ENCODE data around the gene ZNG1C.
"Not testable (repeated sequence)": the region's sequence is repeated elsewhere in the genome, so short reads cannot be mapped to it uniquely, and the experiment has no call there.

ZNG1C gene

DNA sequence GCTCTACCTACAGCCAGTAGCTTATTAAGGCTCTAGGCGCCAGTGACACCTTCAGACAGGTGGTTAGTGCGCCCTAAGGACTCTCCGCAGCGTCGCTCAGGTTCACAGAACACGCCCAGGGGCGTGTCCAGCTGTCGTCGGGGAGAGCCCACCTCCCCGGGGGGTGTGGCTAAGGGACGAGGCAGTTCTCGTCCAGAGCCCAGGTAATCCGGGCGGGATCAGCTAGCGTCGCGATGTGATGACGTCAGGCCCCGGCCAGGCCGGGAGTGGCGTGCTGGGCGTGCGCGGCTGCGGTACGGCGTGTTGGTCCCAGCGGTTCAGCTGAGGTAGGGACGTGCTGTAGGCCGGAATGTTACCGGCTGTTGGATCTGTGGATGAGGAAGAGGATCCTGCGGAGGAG is at the start of gene ZNG1C:
TSS of gene ZNG1C (plus strand) at position 301 of the 400 bp plus-strand sequence. CDS start at position 350, 49 bp downstream.
- not testable (repeated sequence) for DNase-seq

DNA sequence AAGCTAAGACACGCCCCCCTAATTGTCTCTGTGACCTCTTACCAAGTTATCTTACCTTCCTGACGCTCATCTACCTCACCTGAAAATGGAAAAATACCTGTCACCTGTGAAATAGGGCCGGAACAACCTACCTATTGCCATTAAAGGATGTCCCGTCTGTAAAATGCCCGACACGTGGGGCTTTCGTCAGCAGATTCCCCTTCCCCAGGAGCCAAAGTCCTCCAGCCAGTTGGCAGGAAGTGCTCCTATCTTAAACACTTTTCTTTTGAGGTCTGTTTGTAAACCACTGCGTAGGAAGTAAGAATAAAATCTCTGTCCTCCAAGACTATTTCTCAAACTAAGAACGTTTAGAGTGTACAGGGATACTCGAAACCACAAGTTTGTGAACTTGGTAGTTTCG is 654 bp downstream of the ZNG1C start:
- DNase-seq, result not testable (repeated sequence)

DNA sequence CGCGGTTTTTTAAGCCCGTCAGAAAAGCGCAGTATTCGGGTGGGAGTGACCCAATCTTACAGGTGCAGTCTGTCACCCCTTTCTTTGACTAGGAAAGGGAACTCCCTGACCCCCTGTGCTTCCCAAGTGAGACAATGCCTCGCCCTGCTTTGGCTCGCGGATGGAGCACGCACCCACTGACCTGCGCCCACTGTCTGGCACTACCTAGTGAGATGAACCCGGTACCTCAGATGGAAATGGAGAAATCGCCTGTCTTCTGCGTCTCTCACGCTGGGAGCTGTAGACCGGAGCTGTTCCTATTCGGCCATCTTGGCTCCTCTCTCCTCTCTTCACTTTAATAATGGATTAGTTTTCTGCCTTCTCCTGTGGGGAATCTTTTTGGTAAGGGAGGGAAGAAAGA is 39.3 kb downstream of the ZNG1C start:
- DNase-seq, result not testable (repeated sequence)

DNA sequence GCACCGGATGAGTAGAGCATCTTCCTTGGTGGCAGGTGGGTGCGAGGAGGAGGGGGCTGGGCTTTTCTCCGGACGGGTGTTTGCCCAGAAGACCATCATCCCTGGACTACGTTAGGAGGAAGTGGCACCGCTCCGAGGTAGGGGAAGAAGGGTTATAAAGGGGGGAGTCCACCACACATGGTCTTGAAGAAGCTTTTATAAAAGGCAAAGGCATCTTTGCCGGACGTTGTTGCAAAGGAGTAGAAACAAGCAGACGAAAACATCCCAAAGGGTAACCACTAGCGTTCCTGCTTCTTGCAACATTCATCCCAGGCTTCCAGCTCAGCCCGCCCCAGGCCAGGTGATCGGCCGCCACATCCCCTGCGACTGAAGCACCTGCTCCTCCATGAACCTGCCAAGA is 60.8 kb downstream of the ZNG1C start, which contains the start of gene FOXD4L3:
TSS of gene FOXD4L3 (plus strand) at position 301 of the 400 bp plus-strand sequence. CDS start at position 386, 85 bp downstream.
- DNase-seq, result not testable (repeated sequence)

DNA sequence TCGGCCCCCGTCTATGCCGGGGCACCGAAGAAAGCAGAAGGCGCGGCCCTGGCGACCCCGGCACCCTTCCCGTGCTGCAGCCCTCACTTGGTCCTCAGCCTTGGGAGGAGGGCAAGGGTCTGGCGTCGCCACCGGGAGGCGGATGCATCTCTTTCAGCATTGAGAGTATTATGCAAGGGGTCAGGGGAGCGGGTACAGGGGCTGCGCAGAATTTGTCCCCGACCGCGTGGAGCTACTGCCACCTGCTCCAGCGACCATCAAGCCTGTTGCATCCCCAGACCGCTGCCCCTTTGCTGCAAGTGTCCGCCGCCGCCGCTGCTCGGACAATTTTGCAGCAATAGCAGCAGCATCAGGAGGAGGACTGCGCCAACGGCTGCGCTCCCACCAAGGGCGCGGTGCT is 62.0 kb downstream of the ZNG1C start:
- DNase-seq, result not testable (repeated sequence)

DNA sequence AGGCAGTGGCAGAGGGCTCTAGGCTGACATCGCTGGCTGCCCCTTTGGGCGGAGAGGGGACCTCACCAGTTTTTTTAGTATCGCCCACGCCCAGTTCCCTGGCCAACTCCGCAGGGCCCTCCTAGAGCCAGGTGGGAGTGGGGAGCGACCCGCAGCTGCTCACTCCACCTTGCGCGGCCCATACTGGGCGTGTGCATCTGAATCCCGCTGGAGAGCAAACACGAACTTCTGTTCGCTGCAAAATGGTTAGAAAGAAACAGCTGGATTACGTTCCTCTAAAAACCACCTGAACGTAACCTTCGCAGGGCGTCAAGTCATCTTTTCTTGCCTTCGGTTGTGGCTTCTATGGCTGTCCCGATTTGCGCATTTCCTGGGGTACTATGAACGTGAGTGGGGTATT is 62.4 kb downstream of the ZNG1C start:
- not testable (repeated sequence) for DNase-seq

DNA sequence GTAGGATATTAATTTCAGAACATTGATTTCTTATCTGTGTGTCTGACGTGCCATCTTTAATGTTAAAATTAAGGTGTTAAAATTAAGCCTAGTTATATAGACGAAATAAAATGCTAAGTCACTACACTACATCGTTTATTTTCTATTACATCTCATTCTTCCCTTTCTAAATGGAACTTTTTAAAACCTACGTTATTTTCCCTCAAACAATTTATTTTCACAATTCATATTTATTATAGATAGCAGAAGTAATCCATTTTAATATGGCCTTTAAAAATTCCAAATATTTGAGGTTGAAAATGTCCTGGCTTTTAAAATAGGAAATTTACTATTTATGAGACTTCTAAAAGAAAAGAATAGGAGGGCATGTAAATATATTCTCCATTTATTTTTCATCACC is 63.0 kb downstream of the ZNG1C start:
- not testable (repeated sequence) for DNase-seq

DNA sequence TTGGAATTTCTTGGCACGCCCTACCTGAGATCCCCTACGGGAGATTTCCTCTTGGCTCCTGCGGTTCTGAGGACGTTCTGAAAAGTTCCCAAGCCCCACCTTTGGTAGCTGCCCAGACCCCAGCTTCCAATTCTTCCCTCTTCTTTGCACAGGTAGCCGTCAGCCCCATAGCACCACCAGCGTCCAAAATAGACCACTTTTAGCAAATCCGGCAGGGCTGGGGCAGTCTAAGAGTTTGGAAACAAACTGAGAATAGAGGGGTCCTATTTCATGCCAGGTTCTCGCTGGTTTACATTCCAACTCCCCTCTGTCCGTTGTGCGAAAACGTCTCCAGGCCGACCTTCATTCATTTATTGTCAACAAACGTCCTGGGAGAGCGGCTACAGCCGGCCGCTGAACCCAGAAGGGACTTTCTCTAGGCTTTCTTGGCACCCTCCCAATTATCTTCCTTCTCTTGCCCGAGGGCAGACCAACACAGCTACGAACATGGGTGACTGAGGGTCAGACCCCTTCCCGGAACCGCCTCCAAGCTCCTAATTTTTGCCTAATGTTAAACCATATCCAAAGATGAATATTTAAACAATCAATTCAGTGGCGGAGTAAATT is 64.0 kb downstream of the ZNG1C start:
- DNase-seq, result not testable (repeated sequence)

DNA sequence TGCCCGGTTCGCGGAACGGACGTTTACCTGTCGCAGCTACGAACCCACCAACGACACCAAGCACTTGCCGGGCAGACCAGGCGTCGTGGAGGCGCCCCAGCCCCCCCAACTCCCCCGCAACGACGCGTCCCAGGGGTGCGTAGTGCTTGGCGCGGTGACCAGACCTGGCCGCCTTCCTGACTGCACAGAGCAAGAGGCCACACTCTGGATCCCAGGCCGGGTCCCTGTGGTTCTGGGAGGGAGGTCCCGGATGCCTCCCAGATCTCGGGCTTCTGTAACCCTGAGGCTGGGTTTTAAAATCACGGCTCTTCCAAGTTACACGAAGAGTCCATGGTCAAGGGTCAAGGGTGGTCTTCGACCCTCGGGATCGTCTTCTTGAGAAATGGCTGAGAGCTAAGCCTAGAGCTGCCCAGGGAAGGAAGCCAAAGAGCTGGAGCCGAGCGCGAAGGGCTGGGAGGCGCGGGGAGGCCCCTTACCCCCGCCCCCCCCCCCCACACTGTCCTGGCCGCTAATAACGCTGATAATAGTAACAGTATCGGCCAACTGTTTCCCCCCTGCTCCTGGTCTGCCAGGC is 64.7 kb downstream of the ZNG1C start:
- not testable (repeated sequence) for DNase-seq

DNA sequence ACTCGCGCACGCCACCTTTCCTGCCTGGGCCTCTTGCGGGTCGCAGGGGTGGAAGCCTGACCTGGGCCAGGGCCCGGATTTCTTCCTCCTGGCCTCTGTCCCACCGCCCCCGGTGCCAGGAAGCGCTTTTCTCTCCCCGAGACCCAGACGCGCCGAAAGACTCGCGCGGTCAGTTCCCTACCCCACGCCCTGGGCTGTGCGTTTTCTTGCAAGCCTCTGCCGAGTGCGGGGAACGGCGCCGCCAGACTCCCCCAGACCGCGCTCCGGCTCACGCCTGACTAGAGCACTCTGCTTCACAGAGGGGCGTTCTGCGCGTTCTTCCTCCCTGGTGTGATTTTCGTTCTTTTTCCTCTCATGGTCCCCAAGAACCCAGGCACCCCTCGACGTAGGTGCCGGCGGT is 65.3 kb downstream of the ZNG1C start:
- not testable (repeated sequence) for DNase-seq

DNA sequence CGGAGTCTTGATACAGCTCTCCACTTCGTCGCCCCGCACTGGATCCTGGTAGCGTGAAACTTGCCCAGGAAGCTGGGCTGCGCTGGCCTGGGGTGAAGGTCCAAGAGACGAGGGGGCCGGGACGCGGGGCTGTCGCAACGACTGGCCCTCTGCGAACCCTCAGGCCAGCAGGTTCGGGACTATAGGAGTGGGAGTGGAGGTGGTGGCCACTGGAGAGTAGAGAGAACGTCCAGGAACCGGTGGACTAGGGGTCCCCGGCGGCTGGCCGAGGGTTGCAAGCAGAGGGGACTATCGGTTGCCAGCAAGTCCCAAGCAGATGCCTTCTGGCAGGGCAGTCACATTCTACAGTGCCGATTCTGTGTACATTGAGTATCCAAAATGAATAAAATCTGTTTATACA is 65.9 kb downstream of the ZNG1C start:
- DNase-seq, result not testable (repeated sequence)

DNA sequence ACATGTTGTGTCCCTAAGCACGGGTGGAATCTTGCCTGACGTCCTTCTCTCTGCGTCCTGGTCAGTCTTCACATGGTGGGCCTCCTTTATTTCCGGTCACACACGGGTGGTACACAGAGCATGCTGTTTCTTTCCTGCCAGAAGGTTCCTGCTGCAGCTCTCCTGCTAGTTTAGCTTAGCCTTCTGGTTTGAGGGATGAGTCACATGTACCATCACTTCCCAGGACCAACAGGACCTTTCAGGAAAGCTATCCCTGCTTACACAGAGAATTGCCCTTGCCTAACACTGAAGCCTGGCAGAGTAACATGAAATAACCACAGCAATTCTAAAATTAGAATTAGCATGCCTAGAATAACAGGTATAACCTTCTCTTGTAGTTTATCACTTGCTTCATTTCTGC is 69.4 kb downstream of the ZNG1C start:
- DNase-seq, result not testable (repeated sequence)

DNA sequence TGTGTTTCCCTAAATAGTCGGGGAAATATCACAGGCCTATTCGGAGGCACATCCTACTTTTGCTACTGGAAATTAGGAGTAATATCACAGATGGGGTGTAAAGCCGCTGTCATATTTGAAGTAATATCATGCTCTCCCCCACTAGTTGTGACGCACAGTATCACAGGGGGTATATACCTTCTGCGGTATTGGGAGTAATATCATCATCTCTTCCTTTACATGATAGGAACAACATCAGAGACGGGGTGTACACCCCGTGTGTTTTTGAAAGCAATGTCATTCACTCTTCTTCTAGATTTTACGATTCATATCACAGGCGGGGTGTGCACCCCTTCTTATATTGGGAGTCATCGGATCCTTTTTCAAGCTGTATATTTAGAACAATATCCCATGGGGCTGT is 76.4 kb downstream of the ZNG1C start:
- DNase-seq, result not testable (repeated sequence)

DNA sequence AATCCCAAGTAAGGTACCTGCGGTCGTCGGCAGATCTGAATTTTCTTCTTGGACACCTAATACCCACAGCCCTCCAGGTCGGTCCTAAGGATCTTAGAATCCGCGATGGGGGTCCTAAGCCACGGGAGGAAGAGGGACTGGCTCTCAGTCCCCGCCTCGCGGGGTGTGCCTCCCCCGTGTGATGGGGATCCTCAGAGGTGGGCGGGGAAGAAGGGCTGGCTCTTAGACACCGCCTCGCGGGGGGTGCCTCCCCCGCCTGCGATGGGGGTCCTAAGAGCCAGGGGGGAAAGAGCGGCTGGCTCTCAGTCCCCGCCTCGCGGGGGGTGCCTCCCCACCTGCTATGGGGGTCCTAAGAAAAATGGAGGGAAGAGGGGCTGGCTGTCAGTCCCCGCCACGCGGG is 82.0 kb downstream of the ZNG1C start:
- not testable (repeated sequence) for DNase-seq

DNA sequence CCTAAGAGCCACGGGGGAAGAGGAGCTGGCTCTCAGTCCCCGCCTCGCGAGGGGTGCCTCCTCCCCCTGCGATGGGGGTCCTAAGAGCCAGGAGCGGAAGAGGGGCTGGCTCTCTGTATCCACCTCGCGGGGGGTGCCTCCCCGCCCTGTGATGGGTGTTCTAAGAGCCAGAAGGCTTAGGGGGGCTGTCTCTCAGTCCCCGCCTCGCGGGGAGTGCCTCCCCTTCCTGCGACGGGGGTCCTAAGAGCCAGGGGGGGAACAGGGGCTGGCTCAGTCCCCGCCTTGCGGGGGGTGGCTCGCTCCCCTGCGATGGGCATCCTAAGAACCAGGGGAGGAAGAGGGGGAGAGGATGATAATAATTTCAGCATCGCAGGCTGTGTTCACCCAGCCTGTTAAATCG is 82.7 kb downstream of the ZNG1C start:
- DNase-seq, result not testable (repeated sequence)

DNA sequence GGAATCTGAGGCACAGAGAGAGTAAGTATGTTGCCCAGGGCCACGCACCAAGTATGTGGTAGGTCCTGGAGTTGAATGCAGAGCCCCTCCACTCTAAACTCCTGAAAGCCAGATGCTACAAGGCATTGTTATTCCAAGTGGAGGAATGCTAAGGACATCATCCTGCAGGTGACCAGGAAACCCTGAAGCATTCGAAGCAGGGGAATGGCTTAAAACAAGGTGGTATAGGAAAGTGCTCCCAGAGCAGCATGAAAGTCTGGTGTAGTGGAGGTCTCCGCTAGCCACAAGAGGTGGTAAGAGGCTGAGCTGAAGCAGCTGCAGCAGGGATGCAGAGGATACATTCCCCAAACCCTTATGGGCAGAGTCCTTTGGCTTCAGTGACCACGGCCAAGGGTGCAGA is 87.3 kb downstream of the ZNG1C start:
- not testable (repeated sequence) for DNase-seq

DNA sequence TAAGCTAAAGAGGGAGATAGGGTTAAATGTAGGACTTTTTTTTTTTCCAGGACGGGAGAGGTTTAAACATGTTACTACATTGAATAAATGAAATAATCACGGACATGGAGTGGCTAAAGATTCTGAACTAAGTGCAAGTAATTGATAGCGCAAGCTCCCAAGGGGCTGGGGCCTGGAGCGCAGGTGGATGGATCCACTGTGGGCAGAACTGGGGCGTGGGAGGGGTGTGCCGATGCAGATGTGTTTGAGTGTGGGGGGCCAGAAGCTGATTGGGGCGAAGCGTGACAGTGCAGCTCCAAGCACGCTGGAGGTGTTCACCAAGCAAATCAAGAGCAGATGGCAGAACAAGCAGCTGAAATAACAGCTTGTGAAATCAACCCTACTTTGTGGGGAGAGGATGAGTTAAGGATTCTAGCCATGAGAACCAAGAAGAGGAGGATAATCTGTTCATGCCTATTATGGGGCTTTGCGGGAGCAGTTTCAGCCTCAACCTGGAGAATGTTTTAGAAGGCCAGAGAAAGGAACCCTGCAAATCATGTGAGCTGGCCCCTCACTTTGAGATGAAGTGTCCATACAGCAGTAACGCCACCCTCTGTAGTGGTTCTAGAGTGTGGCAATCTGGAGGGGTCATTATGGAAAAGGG is 88.9 kb downstream of the ZNG1C start:
- DNase-seq, result not testable (repeated sequence)

DNA sequence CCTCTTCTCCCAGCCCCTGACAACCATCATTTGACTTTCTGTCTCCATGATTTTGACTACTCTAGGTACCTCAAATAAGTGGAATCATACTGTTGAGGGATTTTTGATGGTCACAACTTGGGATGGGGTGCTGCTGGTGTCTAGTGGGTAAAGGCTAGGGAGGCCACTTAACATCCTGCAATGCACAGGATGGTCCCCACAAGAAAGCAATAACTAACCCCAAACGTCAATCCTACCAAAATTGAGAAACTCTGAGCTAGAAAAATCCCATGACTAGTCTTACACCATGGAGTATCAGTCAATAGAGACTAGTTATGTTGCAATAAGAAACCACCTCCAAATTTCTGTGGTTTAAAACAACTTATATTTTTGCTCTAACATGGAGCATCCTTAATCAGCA is 90.3 kb downstream of the ZNG1C start:
- not testable (repeated sequence) for DNase-seq

DNA sequence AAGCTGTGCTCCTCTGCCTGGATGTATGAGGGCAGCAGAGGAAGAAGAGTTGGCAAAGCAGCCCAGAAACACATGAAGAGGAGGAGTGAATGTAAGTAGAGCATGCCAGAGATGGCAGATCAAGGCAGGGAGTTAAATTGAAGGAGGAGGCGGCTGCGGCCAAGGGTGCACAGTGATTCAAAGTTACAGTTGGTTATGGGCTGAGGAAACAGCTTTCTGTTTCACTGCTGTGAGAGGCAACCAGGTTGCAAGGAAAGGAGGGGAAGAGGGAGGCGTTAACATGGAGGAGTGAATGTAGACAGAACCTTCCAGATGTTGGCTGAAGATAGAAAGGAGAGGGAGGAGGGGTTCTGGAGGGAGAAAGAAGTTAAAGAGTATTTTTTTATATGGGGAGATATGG is 94.2 kb downstream of the ZNG1C start:
- DNase-seq, result not testable (repeated sequence)

DNA sequence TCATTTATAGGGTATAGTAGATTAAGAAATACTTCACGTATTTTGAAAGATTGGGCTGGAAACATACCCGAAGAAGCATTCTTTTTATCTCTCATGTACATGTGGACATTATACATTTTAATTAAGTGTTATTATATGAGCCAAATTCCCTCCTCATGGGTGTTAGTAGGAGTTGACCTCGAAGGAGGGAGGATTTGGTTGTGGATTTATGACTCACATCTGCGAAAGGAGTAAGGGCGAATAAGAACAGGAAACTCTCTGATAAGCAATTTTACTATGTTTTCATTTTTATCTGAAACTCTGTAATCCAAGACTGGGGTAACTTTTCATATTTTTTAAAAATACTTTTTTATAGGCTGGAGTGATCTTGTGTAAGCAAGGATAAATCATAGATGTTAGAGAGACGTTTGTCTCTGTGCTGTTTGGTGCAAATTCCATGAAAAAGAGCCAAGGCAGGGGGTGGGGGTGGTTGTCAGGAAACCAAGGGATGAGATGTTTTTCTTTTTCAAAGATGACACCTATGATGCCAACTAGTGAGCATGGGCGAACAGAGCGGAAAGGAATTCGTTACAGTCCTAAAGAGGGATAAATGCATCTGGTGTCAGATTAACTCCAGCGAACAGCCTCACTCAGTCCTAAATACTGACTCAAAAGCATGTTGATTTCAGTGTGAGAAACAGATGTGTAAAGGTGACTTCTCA is 95.0 kb downstream of the ZNG1C start:
- not testable (repeated sequence) for DNase-seq

DNA sequence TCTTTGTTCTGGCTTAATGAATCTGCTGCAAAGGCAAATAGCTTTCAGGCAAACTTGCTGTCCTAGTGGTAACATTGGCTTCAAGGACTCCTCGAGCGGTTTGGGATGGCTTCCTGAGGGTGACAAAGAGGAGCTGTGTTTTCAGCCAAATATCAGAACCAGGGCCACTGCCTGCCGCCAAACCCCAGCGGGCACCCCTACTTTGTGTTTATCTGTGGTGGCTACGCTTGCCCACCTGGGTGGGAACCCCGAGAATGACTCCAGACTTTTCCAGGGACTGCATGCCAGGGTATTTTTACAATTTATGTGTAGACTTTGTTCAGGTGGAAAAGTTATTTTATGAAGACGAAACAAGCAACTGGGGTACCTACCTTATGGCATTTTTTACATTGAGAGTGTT is 96.2 kb downstream of the ZNG1C start:
- not testable (repeated sequence) for DNase-seq

DNA sequence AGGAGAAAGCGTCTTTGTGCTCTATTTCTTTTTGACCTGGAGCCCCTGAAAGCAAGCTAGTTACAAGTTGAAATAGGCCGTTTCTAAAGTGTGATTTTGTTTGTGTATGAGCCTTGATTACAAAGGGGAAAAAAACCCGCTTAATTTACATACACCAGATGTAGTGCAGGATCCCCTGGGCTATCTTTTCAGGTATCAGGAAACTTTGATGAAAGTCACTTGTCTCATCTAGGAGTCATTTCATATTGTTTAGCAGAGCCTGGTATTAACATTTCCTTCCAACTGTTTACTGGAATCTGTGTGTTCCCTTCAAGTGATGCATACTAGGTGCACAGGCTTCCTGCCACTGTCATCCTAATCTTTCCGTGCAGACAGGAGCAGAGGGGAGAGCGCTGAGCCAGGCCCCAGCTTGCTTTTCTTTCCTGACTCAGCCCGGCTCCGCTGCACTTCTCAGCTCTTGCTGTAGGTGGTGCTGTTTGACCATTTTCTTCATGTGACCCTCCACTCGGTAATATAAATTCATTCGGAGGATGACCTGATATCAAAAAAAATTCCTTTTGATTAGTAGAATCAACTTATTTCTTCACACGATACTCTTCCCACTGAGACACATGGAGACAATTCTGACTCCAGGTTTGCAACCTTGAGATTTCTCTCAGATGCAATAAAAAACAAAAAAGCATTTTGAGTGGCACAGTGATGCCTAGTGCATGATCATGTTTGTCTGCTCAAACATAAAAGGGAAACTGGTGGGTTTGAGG is 100.7 kb downstream of the ZNG1C start:
- DNase-seq, result not testable (repeated sequence)

DNA sequence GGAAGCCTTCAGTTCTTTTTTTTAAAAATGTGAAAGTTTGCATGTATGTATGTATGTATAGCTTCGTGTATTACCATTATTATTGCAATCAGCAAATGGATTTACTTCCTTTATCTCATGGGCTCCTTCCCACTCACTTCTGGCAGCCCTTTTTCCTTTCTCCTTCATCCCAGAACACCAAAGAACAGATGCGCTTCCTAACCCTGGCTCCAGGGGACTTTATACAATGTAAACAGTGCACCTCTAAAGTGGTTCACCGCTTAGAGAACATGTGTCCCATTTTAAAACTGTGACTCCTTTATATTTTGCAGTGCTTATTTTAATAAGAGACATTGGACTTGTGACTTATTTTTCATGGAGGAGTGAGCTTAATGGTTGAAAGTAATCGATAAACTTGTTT is 101.5 kb downstream of the ZNG1C start:
- not testable (repeated sequence) for DNase-seq

Measured in GF-D8 (cell line).